NK-92 (cell line): Measurements from ENCODE around the gene PPP4R3A.
"Not testable (repeated sequence)": the region's sequence is repeated elsewhere in the genome, so short reads cannot be mapped to it uniquely, and the experiment has no call there.

Experiments used
- DNase-seq: peaks from one replicate; lab custom pipeline; 2025; ENCODE audit not compliant: unreplicated experiment; lab: John Stamatoyannopoulos, UW

Gene PPP4R3A

DNA sequence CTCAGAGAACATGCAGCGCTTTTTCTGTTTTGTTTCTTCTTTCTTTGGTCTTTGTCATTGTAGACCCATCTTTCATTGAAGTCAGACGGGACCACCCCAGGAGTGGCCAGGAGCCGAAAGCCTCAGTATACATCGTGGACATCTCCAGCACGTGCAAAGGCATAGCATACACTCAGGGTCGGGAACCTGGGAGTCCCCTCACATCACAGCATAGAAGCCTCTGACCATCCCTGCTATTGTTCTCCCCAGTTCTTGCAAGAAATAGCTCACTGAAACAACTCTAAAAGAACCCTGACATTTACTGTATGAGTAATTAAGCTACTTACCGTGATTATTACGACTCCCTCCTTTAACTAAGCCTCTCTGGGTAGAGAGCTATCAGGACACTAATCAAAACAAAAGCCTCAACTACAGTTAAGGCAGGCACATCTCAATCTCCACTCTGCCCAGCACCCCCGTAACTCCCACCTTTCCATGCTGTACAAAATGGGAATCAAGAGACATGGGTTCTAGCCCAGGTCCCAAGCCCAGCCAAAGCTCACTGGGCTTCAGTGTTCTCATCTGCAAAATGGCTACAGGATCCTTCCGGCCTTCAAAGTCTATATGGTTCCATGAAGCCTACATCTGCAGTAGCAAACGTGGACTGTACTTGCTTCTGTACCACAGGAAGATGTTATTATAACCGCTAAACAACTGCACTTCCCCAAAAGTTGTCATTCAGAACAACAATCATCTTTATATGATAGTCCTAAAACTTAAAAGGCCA, 99.2 kb downstream of the PPP4R3A start:
- DNase-seq = no peak

DNA sequence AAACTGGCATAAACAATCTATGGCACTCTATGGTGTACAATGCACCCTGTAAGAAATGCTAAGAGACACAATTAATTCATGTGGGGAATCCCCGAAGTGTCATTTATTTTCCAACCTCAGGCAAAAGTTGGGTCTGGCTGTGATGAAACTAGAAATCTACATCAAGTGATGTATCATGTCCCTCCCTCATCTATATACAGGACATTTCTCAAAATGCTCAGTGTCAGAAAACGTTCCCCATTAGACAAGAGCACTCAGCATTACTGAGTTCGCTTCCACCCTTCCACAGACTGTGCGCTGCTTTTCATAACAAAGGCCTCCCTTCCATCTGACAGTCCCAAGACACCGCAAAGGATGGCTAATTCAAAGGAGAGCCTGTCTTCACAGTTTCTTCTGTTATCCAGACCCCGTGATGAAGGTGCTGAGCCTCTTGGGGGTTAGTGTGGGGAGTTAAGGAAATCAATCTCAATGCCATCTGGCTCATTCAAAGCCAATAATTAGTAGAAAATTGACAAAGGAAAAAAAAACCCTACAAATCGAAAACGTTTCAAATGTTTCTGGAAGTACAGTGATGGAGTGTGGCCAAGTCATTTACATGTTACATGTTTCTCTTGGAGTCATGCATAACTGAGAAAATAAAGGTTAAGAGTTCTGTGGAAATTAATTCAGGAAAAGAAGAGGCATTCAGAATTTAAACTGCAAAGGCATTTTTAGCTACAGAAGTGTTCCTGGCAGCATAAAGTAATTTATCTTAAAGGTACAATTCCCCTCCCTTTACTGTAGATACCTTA, 100.0 kb downstream of the PPP4R3A start:
- no peak for DNase-seq

DNA sequence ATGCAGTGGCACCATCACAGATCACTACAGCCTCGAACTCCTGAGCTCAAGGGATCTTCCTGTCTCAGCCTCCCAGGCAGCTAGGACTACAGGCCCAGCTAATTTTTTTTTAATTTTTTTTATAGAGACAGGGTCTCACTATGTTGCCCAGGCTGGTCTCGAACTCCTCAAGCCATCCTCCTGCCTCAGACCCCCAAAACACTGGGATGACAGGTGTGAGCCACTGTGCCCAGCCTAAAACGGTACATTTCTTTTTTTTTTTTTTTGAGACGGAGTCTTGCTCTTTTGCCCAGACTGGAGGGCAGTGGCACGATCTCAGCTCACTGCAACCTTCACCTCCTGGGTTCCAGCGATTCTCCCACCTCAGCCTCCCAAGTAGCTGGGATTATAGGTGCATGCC, 100.9 kb downstream of the PPP4R3A start:
- DNase-seq = not testable (repeated sequence)
